SKM-1 treated with dmso at 0.1 percent for 144 hours (cell line): ENCODE data around the gene RFLNA.
"Not testable (repeated sequence)": the region's sequence is repeated elsewhere in the genome, so short reads cannot be mapped to it uniquely, and the experiment has no call there.

Source experiments
- DNase-seq: peaks from one replicate; lab custom pipeline; 2025; ENCODE audit not compliant: unreplicated experiment; lab: John Stamatoyannopoulos, UW

Gene RFLNA

DNA sequence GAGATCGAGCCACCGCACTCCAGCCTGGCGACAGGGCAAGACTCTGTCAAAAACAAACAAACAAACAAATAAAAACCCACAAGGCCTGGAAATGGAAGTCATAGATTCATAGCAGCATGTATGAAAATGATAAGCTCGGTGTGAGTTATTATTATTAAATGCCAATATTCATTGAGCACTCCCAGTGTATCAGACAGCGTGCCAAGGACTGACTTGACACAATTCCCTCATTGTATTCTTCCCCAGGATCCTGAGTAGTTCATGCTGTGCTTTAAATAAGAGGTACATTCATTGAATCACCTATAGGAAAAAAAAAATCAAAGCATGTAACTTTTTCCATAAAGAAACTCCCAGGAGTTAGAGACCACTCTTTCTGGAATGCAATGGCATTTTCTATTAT, 12.6 kb upstream of the RFLNA start:
- DNase-seq = no peak

DNA sequence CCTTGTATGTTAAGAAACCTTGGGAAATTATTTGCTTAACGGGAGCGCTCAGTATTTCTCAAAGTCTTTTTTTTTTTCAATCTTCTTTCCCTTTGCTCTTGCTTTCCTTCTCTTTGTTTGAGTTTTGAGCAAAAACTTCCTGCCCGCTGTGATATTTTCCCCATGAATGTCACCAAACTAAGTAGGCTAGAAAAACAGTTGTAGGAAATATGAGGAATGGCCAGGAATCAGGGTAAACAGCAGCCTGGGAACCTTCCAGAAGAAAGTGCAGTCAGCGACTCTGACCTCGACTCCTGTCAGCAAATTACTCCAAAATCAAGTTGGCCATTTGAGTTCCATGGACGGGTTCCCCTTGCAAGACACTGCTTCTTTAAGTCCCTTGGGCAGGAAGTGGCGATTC, 11.6 kb upstream of the RFLNA start:
- no peak for DNase-seq

GRCh38 chr12:124284368-124284767, 10.5 kb upstream of the RFLNA start:
- DNase-seq = no peak

GRCh38 chr12:124286414-124286813, 8.5 kb upstream of the RFLNA start:
- no peak for DNase-seq

DNA sequence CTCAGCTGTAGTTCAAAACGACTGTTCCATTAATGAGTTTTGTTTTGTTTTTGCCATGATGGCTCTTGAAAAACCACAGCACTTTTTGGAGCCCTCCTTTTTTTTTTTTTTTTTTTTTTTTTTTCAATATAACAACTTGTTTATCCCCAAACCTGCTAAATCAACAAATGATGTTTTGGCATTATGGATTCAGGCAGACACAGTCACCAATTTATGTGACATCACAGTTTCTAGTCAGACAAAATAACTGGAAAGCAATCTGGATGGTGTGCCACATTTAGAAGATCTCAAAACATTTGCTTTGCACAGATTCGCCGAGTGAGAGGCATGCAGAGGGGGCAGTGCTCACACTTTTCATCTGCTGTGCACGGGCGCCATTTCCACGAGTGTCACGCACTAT, 7.9 kb upstream of the RFLNA start:
- DNase-seq = no peak

- DNase-seq = no peak
Measured at GRCh38 chr12:124289634-124290600, 5.0 kb upstream of the RFLNA start.

- no peak for DNase-seq
Measured at GRCh38 chr12:124292385-124292784, 2.5 kb upstream of the RFLNA start.

DNA sequence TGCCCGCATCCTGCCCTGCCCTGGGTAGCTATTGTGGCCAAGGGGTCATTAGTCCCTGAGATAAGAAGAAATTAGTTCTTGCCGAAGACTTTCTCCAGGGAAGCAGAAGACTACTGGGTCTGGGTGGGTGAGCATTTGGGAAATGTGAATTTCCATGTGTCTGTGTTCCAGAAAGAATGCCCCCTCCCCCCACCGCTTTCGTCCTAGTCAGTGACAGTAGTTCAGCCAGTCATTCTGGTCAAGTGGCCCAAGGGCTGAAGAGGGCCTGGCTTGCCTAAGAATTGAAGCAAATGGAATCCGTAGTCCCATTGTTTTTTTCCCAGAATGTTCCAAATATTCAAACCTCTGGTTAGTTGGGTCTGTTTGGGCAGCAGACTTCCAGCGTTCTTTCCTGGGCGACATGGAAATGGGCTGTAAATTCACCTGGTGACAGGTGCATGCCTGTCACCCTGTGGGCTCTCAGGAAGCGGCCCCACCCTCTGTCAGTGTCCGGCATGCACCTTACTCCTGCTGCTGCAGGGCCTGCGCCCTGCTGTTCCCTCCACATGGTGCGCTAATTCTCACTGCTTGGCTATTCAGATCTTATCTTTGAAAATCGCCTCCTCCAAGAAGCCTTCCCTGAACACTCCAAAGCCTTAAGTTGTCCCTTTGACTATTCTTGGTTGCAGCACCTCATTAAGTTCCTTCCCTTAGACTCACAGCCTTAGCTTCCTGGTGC, 1.4 kb upstream of the RFLNA start:
- no peak for DNase-seq

DNA sequence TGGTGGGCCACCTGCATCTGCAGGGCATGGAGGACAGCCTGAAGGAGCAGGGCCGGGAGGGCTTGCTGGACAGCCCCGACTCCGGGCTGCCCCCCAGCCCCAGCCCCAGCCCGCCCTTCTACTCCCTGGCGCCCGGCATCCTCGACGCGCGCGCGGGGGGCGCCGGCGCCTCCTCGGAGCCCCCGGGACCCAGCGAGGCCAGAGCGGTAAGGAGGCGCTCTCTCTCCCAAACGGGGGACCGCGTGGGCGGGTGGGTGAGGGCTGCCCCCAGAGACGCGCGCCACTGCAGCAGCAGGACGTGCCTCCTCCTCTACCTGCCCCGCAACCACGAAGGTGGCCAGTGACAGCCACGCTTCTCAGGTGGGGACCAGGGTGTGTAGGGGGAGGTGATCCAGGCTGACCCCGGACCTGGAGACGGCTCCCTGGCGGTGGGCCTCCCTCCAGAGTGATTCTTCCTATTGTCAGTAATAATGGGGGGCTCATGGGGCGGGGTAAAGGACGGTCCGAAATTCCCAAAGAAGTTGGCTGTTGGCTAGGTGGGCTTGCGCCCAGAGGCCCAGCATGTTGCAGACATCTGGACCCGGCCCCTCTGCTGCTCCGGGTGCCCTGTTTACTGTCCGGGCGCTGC, 652 bp downstream of the RFLNA start:
- no peak for DNase-seq

GRCh38 chr12:124296295-124296915, 1.5 kb downstream of the RFLNA start:
- no peak for DNase-seq

DNA sequence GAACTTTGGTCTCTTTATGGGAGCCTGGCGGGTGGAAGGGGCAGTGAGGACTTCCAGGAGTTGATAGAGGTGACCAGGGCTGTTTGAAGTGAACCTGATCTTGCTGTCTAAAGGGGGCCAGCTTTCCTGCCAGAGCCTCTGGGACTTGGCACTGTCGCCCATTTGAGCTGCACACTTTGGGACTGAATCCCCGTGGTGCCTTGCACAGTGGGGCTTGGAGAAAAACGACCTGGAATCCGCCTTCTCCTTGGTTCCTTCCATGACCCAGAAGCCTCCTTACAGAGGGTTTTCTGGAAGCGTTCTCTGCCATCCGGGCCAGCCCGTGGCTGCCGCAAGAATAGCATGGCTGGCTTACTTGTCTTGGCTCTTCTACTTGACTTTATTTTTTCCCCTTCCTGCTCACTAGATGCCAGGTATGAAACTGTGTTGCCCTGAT, 2.0 kb downstream of the RFLNA start:
- DNase-seq = no peak

GRCh38 chr12:124297389-124297788, 2.5 kb downstream of the RFLNA start:
- no peak for DNase-seq

DNA sequence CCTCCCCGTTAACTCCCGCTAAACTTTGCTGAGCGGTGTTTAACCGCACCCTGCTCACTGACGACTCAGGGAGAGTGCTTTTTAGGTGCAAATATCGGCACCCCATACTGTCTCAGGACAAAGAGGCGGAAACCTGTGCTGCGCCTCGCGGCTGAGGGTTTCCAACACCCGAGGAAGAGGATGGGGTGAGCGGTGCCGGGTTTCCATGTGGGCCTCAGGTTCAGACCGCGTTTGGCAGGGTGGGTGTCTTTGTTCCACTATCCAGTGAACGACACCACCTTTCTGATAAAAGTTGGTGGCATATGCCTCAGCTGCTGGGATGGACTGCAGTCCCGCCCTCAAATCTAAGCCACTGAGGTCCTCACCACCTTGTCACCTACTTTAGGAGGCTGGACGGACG, 3.0 kb downstream of the RFLNA start:
- no peak for DNase-seq

DNA sequence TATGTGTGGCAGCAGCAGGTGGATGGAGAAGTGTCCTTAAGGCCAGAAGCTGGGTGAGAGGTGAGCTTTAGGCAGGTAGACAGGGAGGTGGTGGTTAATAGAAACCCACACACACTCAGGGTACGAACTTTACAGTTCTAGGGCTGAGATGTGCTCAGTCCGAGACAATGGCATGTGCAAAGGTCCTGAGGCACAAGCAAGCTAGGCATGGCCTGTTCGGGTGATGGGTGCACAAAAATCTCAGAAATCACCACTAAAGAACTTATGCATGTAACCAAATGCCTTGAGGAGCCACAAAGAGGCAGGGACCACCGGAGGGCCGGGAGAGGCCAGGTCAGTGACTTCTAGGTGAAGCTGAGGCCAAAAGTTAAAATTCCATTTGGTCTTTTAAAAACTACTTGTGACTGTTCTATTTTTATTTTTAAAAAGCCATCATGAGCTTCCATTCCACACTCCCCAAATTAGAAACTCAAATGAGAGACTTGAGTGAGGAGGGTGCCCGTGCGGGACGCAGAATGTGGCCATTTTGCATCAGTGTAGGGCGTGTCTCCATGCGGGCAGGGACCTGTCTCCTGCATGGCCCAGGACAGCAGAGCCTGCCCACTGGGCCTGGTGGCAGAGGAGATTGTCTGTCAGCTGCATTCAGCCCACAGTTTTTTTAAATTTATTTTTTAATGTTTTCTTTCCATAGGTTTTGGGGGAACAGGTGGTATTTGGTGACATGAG, 4.0 kb downstream of the RFLNA start:
- no peak for DNase-seq

GRCh38 chr12:124299628-124300388, 4.9 kb downstream of the RFLNA start:
- DNase-seq = no peak

DNA sequence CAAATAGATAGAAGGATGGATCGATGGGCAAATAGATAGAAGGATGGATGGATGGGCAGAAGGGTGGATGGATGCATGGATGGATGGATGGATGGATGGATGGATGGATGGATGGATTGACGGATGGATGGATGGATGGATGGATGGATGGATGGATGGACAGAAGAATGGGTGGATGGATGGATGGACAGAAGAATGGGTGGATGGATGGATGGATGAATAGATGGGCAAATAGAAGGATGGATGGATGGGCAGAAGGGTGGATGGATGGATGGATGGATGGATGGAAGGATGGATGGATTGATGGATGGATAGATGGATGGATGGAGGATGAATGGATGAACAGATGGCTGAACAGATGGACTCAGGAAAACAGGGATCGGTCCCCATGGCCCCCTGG, 5.8 kb downstream of the RFLNA start:
- DNase-seq = not testable (repeated sequence)

DNA sequence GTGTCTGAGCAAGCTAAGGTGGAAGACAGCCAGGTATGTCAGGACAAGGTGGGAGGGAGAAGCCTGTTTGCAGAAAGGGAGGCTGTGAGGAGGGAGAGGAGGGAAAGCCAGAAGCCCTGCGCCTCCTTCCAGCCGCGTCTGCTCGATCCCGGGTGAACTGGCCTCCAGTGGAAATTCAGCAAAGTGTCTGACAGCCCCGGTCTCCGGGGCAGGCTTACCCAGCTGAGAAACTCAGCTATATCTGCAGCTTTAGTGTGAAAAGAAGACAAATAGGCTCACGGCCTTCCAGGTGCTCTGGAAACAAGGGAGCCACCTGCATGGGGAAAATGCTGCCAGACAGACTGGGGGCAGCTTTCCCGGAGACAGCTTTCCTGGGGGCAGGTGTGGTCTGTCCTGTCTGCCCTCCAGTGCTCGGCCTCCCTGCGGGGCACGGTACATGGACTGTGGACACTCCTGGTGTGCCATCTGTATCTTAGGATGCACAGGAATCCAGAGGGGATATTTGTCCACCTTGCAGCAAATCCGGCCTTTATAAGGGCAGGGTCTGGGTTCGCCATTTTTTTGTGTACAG, 6.3 kb downstream of the RFLNA start:
- no peak for DNase-seq

GRCh38 chr12:124302241-124302806, 7.4 kb downstream of the RFLNA start:
- DNase-seq = no peak
